Spleen (tissue), 11 donors: ENCODE results near the gene AFMID. TPM values are rescaled to one million over a fixed set of nuclear protein-coding genes. Genes with fewer than 3 reads are reported as not detected.

ENCODE experiments used
- DNase-seq: peaks from one replicate; pipeline ENCODE4 v3.0.0-alpha.2; 2020
- H3K27ac ChIP-seq, 8 donors: fragments of 200-600 bp; sonication (generic) in 7 of 8; 1 replicate in 4 of 8; 2 replicates in 4 of 8; pipeline versions ENCODE4 v1.5.0 to v1.8.0; 2016 to 2021; ENCODE audit warnings: inconsistent platforms in 4 of 8, mild to moderate bottlenecking in 4 of 8, moderate library complexity in 1 of 8
- H3K27me3 ChIP-seq, 7 donors: fragments of 200-600 bp; sonication (generic) in 6 of 7; replicated peaks in 1 of 7; 1 replicate in 4 of 7; 2 replicates in 3 of 7; pipeline versions ENCODE4 v1.5.0 to v1.8.0; 2016 to 2021; ENCODE audit warnings: inconsistent platforms in 3 of 7, mild to moderate bottlenecking in 1 of 7
- H3K36me3 ChIP-seq, 6 donors: fragments of 200-600 bp; sonication (generic) in 5 of 6; 1 replicate in 4 of 6; 2 replicates in 2 of 6; pipeline versions ENCODE4 v1.5.0 to v1.8.0; 2016 to 2021; ENCODE audit warnings: inconsistent platforms in 2 of 6
- H3K4me1 ChIP-seq, 6 donors: fragments of 200-600 bp; sonication (generic) in 5 of 6; 1 replicate in 3 of 6; 2 replicates in 3 of 6; pipeline versions ENCODE4 v1.5.0 to v1.8.0; 2016 to 2021; ENCODE audit warnings: inconsistent platforms in 3 of 6
- H3K4me3 ChIP-seq, 8 donors: fragments of 200-600 bp; sonication (generic) in 7 of 8; 1 replicate in 4 of 8; 2 replicates in 4 of 8; pipeline versions ENCODE4 v1.5.0 to v1.8.0; 2016 to 2021; ENCODE audit warnings: inconsistent platforms in 4 of 8, mild to moderate bottlenecking in 4 of 8, moderate library complexity in 2 of 8
- H3K9me3 ChIP-seq, 8 donors: fragments of 200-600 bp; sonication (generic) in 7 of 8; 1 replicate in 4 of 8; 2 replicates in 4 of 8; pipeline versions ENCODE4 v1.5.0 to v1.8.0; 2016 to 2021; ENCODE audit warnings: inconsistent platforms in 4 of 8
- CTCF ChIP-seq, 11 experiments: fragments of 200-600 bp in 7 of 11; fragments of 450-650 bp in 4 of 11; sonication (generic) in 4 of 11; IDR thresholded peaks in 8 of 11; conservative IDR thresholded peaks in 3 of 11; 1 replicate in 7 of 11; 2 replicates in 4 of 11; pipeline versions ENCODE4 v1.4.0 to v1.8.0; 2016 to 2021; ENCODE audit warnings: antibody characterized with exemption in 11 of 11, inconsistent platforms in 4 of 11, mild to moderate bottlenecking in 1 of 11
- POLR2A ChIP-seq, 3 donors: fragments of 450-650 bp; IDR thresholded peaks; one replicate each; pipeline ENCODE4 v1.5.1; 2017; ENCODE audit warnings: antibody characterized with exemption in 3 of 3, mild to moderate bottlenecking in 1 of 3
- POLR2AphosphoS5 ChIP-seq, 3 donors: sonication (generic); formaldehyde crosslinking; IDR thresholded peaks; one replicate each; pipeline ENCODE4 v1.5.1; 2017; ENCODE audit warnings: antibody characterized with exemption in 3 of 3
- WGBS, 5 donors: extraction: QIAGEN DNeasy Blood & Tissue Kit in 3 of 5; methylation state at CpG; one replicate each; pipeline versions ENCODE4 v1.1.5 to v1.1.7; 2013 to 2018; 5-methylcytosine and 5-hydroxymethylcytosine counted together
- intact Hi-C: fragments of 100-400 bp; cut with DNase I; formaldehyde crosslinking; loops from one replicate; pipeline ENCODE4 v1.15.0; 2023; ENCODE audit warnings: low total_unique reads
- polyA plus RNA-seq, 3 donors: library from polyadenylated mRNA; stranded (reverse); fragments of 200-250 nt; gene quantifications; one replicate each; pipeline ENCODE4 v1.2.1, GENCODE V29; 2013
- total RNA-seq, 7 donors: library from RNA; depleted of rRNA in 3 of 7; stranded (reverse); fragments of >200 nt in 3 of 7; fragmentation: NEBNext Ultra II Directional in 4 of 7; extraction: Animal tissue kit (Norgen Biotek cat#: 25700) in 4 of 7; gene quantifications; one replicate each; pipeline versions ENCODE4 v1.1.0 to v1.2.1, GENCODE V29; 2016 to 2021
- donor health status: healthy with polysubstance abuse.
- donor health status: DM: no; HTN: no; CAD: no; lungs with moderate emphysema.
- donor health status: DM: no; HTN: no; CAD: no.
- donor health status: Bipolar disorder and iron deficiency.
- donor health status: healthy.
- donor health status: DM: no; HTN: no; CAD: no.
- donor health status: DM: yes; HTN: yes; CAD: no.

AFMID gene
- total and polyA plus RNA-seq, 10 donors = 13.1 to 42.5 (median 24.2) TPM

DNA sequence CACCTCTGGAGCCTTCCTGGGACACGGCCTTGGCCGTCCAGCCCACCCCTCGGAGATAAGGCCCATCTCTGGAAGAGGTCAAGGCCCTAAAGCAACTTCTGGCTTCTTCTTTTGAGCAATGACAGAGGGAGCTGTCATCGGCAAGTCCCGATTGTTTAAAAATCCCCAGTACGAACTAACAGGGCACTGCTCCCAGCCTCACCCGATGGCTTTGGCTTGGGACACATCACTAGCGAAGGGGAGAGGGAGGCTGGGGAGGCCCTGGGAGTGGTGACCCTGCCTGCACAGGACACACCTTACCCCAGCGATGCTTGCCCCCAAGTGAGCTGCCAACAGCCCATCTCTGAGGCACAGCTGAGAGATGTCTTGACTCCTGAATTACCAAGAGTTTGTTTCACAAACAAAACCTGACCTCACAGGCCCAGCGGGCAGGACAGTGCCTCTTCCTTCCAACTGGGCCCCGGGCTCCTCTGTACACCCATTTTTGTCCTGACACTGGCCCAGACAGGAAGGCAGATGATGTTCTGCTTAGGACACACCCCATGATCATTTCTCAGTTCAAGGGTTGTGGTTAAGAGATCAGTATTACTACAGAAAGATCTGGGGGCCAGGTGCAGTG, 14.0 kb upstream of the AFMID start:
- 42 to 75% (median 57%) methylated on average over 5 to 11 of the region's 11 CpGs for WGBS, 5 donors
- no peak for DNase-seq
- Histone ChIP-seq H3K36me3 (peaks cover 0 to 45% (median 16%) of the 10 kb centered on the region in 6 donors), H3K27me3 (no peaks in the 10 kb centered on the region), H3K4me3 (peak overlapping the region in 1 of 8 donors; percentile 93), H3K4me1 (peaks cover 75 to 91% (median 84%) of the 10 kb centered on the region in 6 donors), H3K9me3 (no peaks in the 10 kb centered on the region), H3K27ac (peak overlapping the region; percentile 75 to 96 (median 86))
- intact Hi-C loops = no loop called here
- no peak for TF ChIP-seq POLR2A (IDR thresholded peaks at IDR 0.05)
- TF ChIP-seq POLR2AphosphoS5 (IDR thresholded peaks at IDR 0.05) = peak; percentile 41 to 77 (median 52)

DNA sequence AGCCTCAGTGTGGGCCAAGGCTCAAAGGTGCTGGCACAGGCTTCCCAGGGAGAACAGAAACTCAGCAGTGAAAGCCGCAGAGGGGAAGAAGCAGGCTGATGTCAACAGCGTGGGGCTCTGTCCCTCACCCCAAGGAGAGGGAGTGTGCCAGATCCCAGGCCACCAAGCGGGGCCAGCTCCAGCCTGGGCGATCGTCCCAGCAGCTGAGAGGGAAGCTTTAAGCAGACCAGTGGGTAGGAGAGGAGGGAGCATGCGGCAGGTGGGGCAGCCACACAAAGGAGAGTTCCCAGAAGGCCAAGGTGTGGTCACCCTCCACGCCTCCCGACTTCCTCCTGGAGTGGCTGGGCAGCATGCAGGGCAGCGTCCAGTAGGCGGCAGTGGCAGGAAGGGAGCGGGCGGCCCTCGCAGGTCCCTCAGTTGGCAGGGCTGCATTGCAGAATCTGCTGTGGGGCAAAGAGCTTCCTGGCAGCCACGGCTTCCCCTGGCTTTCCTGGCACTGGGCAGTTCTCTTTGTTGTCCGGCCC, 12.8 kb upstream of the AFMID start:
- H3K36me3 ChIP-seq = peaks cover 0 to 53% (median 16%) of the 10 kb centered on the region in 6 donors
- H3K27ac ChIP-seq = peak overlapping the region; percentile 75 to 96 (median 86)
- 25 to 59% (median 33%) methylated on average over 1 to 15 of the region's 15 CpGs for WGBS, 5 donors
- intact Hi-C loops = no loop called here
- no peaks in the 10 kb centered on the region for H3K27me3 ChIP-seq
- DNase-seq = peak; percentile 94
- peak overlapping the region in 3 of 8 donors; percentile 5 to 93 (median 5) for H3K4me3 ChIP-seq
- H3K9me3 ChIP-seq = no peaks in the 10 kb centered on the region
- TF ChIP-seq CTCF (IDR thresholded peaks at IDR 0.05 in 8 of 11, conservative IDR thresholded peaks at IDR 0.05 in 3 of 11) (peak; percentile 39 to 85 (median 58)), POLR2A (IDR thresholded peaks at IDR 0.05) (no peak), POLR2AphosphoS5 (IDR thresholded peaks at IDR 0.05) (peak; percentile 87 to 94 (median 88))
- H3K4me1 ChIP-seq = peaks cover 72 to 95% (median 81%) of the 10 kb centered on the region in 6 donors

- intact Hi-C loops = loop anchor here (5.0 kb wide), 1 partner anchor 63 kb away; no protein-coding TSS in a partner anchor
Measured at GRCh38 chr17:78174870-78175642, 12.1 kb upstream of the AFMID start.

More at GRCh38 chr17:78174870-78175642, 12.1 kb upstream of the AFMID start:
- Histone ChIP-seq H3K36me3 (peaks cover 0 to 51% (median 16%) of the 10 kb centered on the region in 6 donors), H3K9me3 (no peaks in the 10 kb centered on the region), H3K27me3 (no peaks in the 10 kb centered on the region), H3K27ac (peak overlapping the region; percentile 75 to 96 (median 86)), H3K4me3 (peak overlapping the region in 1 of 8 donors; percentile 93), H3K4me1 (peaks cover 68 to 95% (median 81%) of the 10 kb centered on the region in 6 donors)
- WGBS, 5 donors = 70 to 83% (median 76%) methylated on average over 21 to 28 of the region's 28 CpGs
- DNase-seq = no peak
- no peak for TF ChIP-seq POLR2A (IDR thresholded peaks at IDR 0.05)
- TF ChIP-seq CTCF (IDR thresholded peaks at IDR 0.05 in 8 of 11, conservative IDR thresholded peaks at IDR 0.05 in 3 of 11) = peak in 3 of 11 experiments; percentile 1 to 15 (median 5)
- TF ChIP-seq POLR2AphosphoS5 (IDR thresholded peaks at IDR 0.05) = peak in 1 of 3 donors; percentile 64
